ES-I3 (cell line): ENCODE data around the gene NEO1.

Experiments
- H3K36me3 ChIP-seq: 2 replicates; pipeline ENCODE4 v1.6.1; 2013; ENCODE audit warnings: mild to moderate bottlenecking, low read length, control low read depth, moderate library complexity; ENCODE audit not compliant: insufficient read depth
- H3K4me1 ChIP-seq: 2 replicates; pipeline ENCODE4 v1.6.1; 2013; ENCODE audit warnings: mild to moderate bottlenecking, control low read depth, low read length; ENCODE audit not compliant: insufficient read depth
- H3K9ac ChIP-seq: 2 replicates; pipeline ENCODE4 v1.6.1; 2013; ENCODE audit warnings: low read depth, mild to moderate bottlenecking, low read length, moderate library complexity
- H3K9me3 ChIP-seq: 2 replicates; pipeline ENCODE4 v1.6.1; 2013; ENCODE audit warnings: mild to moderate bottlenecking, low read length, moderate library complexity; ENCODE audit not compliant: control insufficient read depth, insufficient read depth

Gene NEO1

DNA sequence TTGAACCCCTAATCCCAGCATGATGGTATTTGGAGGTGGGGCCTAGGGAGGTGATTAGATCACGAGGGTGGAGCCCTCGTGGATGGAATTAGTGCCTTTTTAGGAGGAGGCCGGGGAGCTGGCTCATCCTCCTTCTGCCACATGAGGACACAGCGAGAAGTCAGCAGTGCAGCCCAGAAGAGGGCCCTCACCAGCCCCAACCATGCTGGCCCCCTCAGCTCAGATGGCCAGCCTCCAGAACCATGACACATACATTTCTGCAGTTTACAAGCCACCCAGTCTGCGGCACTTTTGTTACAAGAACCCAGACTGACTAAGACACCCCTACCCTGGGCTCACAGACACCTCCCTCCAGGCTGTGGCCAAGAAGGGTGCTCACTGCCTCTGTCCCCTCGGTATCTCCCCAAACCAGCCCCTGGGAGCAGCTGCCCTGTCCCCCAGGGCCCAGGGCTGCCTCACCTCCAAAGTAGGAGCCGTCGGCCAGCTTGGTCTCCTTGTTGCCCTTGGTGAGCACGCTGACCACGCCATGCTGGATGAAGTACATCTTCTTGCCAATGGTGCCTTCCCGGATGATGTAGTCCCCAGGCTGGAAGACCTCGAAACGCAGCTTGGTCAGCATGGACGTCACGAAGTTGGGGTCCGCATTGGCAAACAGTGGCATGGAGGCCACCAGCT, 272.4 kb downstream of the NEO1 start:
- Histone ChIP-seq H3K4me1 (no peaks in the 10 kb centered on the region; the same call in 1 of the 2 replicates), H3K36me3 (peaks cover 11% of the 10 kb centered on the region; the same call in 1 of the 2 replicates), H3K9ac (no peak overlapping the region), H3K9me3 (no peaks in the 10 kb centered on the region)

DNA sequence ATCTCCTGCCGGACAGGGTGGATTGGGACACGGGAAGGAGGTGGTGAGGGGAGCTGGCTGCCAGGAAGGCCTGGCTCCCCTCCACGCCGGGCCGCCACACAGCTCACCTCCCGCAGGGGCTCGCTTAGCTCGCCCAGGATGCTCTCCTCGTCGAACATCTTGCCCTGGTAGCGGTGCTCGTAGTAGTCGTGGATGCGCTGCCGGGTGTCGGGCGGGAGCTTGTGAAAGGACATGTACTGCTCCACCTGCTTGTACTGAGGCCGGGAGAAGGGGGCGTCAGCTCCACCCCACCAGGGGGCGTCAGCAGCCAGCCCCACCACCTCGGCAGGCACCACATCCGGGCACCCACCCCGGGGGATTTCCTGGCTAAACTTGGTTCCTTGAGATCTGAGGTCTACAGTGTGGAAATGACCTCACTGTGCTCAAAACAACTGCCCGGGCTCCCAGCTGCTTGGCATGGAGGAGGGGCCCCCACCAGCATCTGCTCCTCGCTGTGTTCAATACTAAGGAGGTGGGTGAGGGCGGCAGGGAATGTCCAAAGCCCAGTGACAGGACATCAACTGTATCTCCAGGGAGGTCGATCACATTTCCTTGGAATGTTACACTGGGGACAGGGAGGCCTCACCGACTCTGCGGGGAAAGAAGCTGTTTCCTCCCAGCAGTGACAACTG, 273.1 kb downstream of the NEO1 start:
- H3K9me3 ChIP-seq, result no peaks in the 10 kb centered on the region
- no peaks in the 10 kb centered on the region; the same call in 1 of the 2 replicates for H3K4me1 ChIP-seq
- no peak overlapping the region for H3K9ac ChIP-seq
- peaks cover 12% of the 10 kb centered on the region; the same call in 1 of the 2 replicates for H3K36me3 ChIP-seq

DNA sequence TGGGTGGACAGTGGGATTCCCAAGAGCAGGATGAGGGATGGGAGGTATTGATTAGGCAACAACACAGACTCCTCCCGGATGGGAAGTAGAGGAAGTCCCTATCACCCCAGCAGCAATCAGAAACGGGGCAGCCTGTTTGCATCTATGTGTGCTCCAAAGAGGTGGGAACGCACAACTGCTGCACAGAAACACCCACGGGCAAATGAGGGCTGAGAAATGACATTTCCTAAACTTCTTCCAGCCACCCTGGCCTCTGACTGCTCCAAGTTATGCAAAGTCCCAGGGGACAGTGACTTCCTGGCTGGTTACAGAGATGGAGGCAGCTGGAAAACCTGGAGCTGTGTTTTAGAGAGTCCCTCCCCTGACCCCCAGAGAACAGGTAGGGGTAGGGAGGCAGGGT, 273.9 kb downstream of the NEO1 start:
- Histone ChIP-seq H3K9me3 (no peaks in the 10 kb centered on the region), H3K36me3 (peaks cover 12% of the 10 kb centered on the region; the same call in 1 of the 2 replicates), H3K4me1 (peaks cover 8% of the 10 kb centered on the region; the same call in 1 of the 2 replicates), H3K9ac (no peak overlapping the region)

GRCh38 chr15:73328149-73328820, 276.0 kb downstream of the NEO1 start:
- no peaks in the 10 kb centered on the region for H3K9me3 ChIP-seq
- peaks cover 12% of the 10 kb centered on the region; the same call in 1 of the 2 replicates for H3K36me3 ChIP-seq
- H3K9ac ChIP-seq, result no peak overlapping the region
- peaks cover 11% of the 10 kb centered on the region; the same call in 1 of the 2 replicates for H3K4me1 ChIP-seq

- Histone ChIP-seq H3K9ac (no peak overlapping the region), H3K36me3 (peaks cover 12% of the 10 kb centered on the region; the same call in 1 of the 2 replicates), H3K9me3 (no peaks in the 10 kb centered on the region), H3K4me1 (peaks cover 11% of the 10 kb centered on the region; the same call in 1 of the 2 replicates)
Measured at GRCh38 chr15:73328981-73329380, 276.7 kb downstream of the NEO1 start.

DNA sequence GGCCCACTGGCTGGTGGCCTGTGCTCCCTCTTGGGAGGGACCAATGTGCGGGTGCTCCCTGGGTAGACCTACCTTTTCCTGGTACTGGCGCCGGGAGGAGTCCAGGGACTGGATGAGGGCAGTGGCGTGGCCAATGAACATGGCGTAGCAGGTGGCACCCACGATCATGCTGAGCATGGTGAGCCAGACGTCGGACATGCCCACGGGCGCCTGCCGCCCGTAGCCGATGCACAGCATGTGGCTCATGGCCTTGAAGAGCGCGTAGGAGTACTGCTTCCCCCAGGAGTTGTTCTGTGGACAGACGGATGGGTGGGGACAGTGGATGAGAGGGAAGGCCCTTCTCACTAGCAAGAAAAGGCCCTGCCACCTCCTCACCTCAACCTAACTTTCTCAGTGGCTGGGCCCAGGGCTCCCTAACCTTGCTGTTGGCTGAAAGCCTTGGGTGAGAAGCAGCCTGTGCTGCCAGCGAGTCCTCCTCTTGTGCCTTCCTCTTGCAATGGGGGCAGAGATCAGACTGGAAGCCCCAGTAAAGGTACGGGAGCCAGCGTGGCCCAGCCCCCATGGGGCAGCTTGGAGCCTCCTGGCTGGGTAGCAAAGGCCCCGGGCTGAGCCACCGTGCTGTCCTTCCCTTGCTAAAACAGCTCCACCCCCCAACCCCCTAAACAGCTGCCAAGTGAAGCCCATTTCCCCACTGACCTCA, 277.4 kb downstream of the NEO1 start:
- Histone ChIP-seq H3K9me3 (no peaks in the 10 kb centered on the region), H3K9ac (no peak overlapping the region), H3K36me3 (peaks cover 9% of the 10 kb centered on the region; the same call in 1 of the 2 replicates), H3K4me1 (peaks cover 11% of the 10 kb centered on the region; the same call in 1 of the 2 replicates)

DNA sequence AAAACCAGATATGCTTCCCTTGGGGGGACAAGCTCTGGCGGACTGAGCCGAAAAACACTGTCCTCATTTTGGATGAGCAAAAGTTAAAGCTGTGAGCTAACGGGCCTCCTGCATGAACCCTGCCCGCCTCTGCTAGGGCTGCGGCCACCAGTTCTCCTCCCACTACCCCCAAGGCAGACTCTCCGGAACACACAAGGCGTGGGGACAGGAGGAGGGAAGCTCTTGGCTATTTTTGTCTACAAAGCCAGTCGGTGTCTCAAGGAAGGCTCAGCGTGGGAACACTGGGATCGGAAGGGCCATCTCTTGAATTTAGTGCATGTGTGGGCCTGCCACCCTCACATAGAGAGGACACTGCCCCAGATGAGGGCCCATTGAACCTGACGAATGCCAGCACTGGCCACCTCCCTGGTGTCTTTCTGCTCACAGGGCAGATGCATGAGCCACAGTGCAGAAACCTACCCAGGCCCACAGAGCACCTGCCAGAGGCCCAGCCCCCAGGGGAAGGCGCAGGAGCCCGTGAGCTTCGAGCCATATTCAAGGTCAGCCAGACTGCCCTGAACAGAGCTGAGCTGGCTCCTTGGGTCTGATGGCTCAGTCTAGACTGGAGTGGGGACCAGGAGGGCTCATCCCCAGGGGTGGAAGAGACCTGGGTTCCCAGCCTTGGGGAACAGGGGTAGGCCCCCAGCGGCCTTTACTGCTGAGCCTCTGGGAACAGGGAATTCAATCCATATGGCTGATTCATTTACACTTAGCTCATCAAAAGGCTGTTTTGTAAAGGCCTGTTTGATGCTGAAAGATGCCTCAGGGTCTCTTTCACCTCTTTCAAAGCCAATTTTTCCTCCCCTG, 278.2 kb downstream of the NEO1 start:
- no peak overlapping the region for H3K9ac ChIP-seq
- peaks cover 8% of the 10 kb centered on the region; the same call in 1 of the 2 replicates for H3K36me3 ChIP-seq
- no peaks in the 10 kb centered on the region for H3K9me3 ChIP-seq
- peaks cover 11% of the 10 kb centered on the region; the same call in 1 of the 2 replicates for H3K4me1 ChIP-seq

DNA sequence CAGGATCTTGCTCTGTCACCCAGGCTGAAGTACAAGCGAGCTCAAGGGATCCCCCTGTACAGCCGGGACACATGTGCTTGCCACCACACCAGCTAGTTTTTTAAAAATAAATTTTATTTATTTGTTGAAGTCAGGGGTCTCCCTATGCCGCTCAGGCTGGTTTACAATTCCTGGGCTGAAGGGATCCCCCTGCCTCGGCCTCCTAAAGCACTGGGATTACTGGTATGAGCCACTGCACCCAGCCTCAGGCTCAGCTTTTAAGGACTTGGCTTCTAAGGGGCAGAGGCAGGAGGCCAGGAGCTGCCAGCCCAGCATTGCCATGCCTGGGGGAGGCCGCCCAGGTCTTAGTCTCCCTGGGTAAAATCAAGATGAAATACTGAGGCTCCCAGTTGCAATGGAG, 279.2 kb downstream of the NEO1 start:
- H3K9ac ChIP-seq, result no peak overlapping the region
- H3K36me3 ChIP-seq, result peaks cover 8% of the 10 kb centered on the region; the same call in 1 of the 2 replicates
- H3K4me1 ChIP-seq, result peaks cover 11% of the 10 kb centered on the region; the same call in 1 of the 2 replicates
- no peaks in the 10 kb centered on the region for H3K9me3 ChIP-seq

DNA sequence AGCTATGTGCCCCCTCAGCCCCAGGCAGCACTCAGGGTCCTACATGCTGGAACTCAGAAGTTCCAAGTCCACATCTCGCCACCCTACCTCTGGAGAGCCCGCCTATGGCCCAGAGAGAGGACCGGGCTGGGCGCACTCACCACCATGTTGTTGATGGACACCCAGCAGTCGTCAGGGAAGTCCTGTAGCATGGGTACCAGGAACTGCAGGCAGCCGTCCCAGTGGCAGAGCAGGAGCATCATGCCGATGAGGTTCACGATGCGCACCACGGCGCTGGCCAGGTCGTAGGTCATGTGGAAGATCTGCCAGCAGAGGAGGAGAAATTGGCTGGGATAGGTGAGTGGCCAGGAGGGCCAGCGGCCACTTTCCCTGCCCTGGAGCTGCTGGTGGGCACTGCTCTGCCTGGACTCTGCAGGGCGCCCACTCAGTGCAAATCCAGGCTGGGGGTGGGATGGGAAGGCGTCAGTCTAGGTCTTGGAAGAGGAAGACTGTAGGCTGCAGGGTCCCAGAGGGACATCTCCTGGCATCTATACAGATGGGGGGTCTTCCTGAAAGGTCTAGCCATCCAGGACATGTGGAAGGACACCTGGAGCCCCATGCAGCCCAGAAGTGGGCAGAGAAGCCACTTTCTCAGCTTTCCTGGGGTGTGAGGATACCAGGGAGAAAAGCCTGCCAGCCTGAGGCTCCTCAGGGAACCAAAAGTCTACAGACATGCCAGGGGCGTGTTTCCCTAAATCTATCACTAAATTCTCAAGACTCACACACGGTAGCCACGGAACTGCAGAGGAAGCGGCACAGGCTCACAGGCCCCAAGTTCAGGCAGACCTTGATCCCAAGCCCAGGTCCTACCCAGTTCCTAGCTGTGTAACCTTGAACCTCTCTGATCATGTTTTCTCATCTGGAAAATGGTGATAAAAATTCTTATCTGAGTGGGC, 280.0 kb downstream of the NEO1 start:
- peaks cover 8% of the 10 kb centered on the region; the same call in 1 of the 2 replicates for H3K36me3 ChIP-seq
- no peak overlapping the region for H3K9ac ChIP-seq
- peaks cover 11% of the 10 kb centered on the region; the same call in 1 of the 2 replicates for H3K4me1 ChIP-seq
- H3K9me3 ChIP-seq, result no peaks in the 10 kb centered on the region

GRCh38 chr15:73333001-73333400, 280.7 kb downstream of the NEO1 start:
- H3K4me1 ChIP-seq, result peaks cover 11% of the 10 kb centered on the region; the same call in 1 of the 2 replicates
- H3K36me3 ChIP-seq, result peaks cover 8% of the 10 kb centered on the region; the same call in 1 of the 2 replicates
- H3K9ac ChIP-seq, result no peak overlapping the region
- no peaks in the 10 kb centered on the region for H3K9me3 ChIP-seq

GRCh38 chr15:73334086-73334485, 281.8 kb downstream of the NEO1 start:
- Histone ChIP-seq H3K9me3 (no peaks in the 10 kb centered on the region), H3K4me1 (peaks cover 11% of the 10 kb centered on the region; the same call in 1 of the 2 replicates), H3K36me3 (peaks cover 6% of the 10 kb centered on the region; the same call in 1 of the 2 replicates), H3K9ac (no peak overlapping the region)

GRCh38 chr15:73335026-73335425, 282.8 kb downstream of the NEO1 start:
- peaks cover 11% of the 10 kb centered on the region; the same call in 1 of the 2 replicates for H3K4me1 ChIP-seq
- no peak overlapping the region for H3K9ac ChIP-seq
- H3K9me3 ChIP-seq, result no peaks in the 10 kb centered on the region
- peaks cover 3% of the 10 kb centered on the region; the same call in 1 of the 2 replicates for H3K36me3 ChIP-seq
